Activated naive CD4-positive, alpha-beta T cell treated with anti-CD3 and anti-CD28 coated beads for 36 hours (primary cell): ENCODE data around the gene RAB33B. TPM values are rescaled to one million over a fixed set of nuclear protein-coding genes. Genes with fewer than 3 reads are reported as not detected.

ENCODE experiments used
- CTCF ChIA-PET: fragments of 350-600 bp; sonication (Branson Sonifier 250); formaldehyde crosslinking; loops from one replicate; lab custom pipeline; 2021; ENCODE audit warnings: antibody characterized with exemption; lab: Charles Lee
- DNase-seq: peaks from one replicate; pipeline ENCODE4 v3.0.0-alpha.2; 2020
- H3K27ac Mint-ChIP-seq: one replicate; pipeline ENCODE4 v1.8.0; 2021; ENCODE audit warnings: mild to moderate bottlenecking, mixed read lengths
- H3K27me3 Mint-ChIP-seq: one replicate; pipeline ENCODE4 v1.8.0; 2021; ENCODE audit warnings: low read depth, mixed read lengths
- H3K36me3 Mint-ChIP-seq: one replicate; pipeline ENCODE4 v1.8.0; 2021; ENCODE audit warnings: low read depth, mixed read lengths
- H3K4me1 Mint-ChIP-seq: one replicate; pipeline ENCODE4 v1.8.0; 2021; ENCODE audit warnings: low read depth, mixed read lengths
- H3K4me3 Mint-ChIP-seq: one replicate; pipeline ENCODE4 v1.8.0; 2021; ENCODE audit warnings: mild to moderate bottlenecking, moderate library complexity, mixed read lengths
- H3K9me3 Mint-ChIP-seq: one replicate; pipeline ENCODE4 v1.8.0; 2021; ENCODE audit warnings: mixed read lengths
- intact Hi-C: fragments of 100-400 bp; cut with micrococcal nuclease; formaldehyde crosslinking; loops from one replicate; pipeline ENCODE4 v1.15.1; 2023
- total RNA-seq, 2 experiments: library from RNA; stranded (reverse); gene quantifications; one replicate each; pipeline ENCODE4 v1.2.3, GENCODE V29; 2021

Gene RAB33B
- total RNA-seq, 2 experiments from 2014 or later, result 8.0 TPM

DNA sequence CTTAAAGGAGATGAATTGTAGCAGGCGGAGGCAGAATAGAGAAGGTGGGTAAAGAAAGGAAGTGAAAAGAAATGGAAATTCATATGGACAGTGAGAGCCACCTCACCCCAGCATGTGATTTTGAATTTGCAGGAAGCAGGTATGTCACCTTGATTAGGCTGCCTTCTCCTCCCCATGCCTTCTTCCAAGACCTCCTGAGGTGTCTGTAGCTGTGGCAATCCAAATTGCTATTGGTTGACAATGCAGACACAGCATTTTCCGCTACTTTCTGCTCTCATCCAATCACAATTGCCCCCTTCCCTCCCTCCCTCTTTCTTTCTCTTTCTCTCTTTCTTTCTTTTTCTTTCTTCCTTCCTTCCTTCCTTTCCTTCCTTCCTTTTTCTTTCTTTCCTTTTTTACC lies 38.5 kb downstream of the RAB33B start:
- H3K27me3 Mint-ChIP-seq, result no peaks in the 10 kb centered on the region
- no peaks in the 10 kb centered on the region for H3K4me1 Mint-ChIP-seq
- no peaks in the 10 kb centered on the region for H3K9me3 Mint-ChIP-seq
- H3K4me3 Mint-ChIP-seq, result no peak overlapping the region
- no peaks in the 10 kb centered on the region for H3K36me3 Mint-ChIP-seq
- no peak overlapping the region for H3K27ac Mint-ChIP-seq
- CTCF ChIA-PET, result no interaction called here
- intact Hi-C loops, result no loop called here
- no peak for DNase-seq

DNA sequence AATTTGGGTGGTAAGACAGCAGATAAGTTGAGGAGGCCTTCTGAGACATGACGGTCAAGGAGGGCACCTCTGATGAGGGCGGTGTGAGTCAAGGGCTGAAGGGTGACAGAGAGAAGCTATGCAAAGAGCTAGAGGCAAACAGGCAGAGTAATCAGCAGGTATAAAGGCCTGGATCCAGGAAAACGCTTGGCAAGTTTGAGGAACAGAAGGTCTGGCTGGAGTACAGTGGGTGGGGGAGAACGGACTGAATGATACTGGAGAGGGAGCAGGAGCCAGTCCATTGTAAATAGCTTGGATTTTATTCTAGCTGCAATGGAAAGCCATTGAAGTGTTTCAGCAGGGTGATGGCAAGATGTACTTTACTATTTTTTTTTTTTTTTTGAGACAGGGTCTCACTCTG lies 39.3 kb downstream of the RAB33B start:
- CTCF ChIA-PET, result interaction anchor here (1.2 kb wide), 1 partner anchor 11 kb away, joined by 3 read pairs; no protein-coding TSS in a partner anchor
- Mint-ChIP-seq H3K4me1 (no peaks in the 10 kb centered on the region), H3K4me3 (no peak overlapping the region), H3K9me3 (no peaks in the 10 kb centered on the region), H3K27me3 (no peaks in the 10 kb centered on the region), H3K27ac (no peak overlapping the region), H3K36me3 (no peaks in the 10 kb centered on the region)
- intact Hi-C loops, result no loop called here
- DNase-seq, result no peak

DNA sequence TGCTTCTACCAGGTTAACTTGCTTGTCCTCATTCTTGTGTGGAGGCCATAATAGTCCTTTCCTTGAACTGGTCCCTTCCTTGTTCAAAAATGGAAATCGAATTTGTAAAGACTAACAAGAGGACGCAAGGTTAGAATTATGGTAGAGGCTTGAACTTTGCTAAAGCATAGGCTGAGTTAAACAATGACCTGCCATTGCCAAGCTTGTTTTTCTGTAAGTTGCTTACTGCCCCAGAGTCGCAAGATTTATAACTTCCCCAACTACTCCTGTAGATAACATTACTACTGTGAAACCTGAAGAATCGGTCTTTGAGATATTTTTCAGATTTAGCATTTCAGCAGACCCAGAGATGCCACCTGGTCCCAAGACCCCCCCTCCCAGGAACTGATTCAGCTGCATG lies 45.3 kb downstream of the RAB33B start:
- H3K9me3 Mint-ChIP-seq, result peaks cover 1% of the 10 kb centered on the region
- CTCF ChIA-PET, result interaction anchor here (1.6 kb wide), 1 partner anchor 30 kb away, joined by 3 read pairs; no protein-coding TSS in a partner anchor
- H3K4me1 Mint-ChIP-seq, result no peaks in the 10 kb centered on the region
- H3K27ac Mint-ChIP-seq, result no peak overlapping the region
- no peaks in the 10 kb centered on the region for H3K36me3 Mint-ChIP-seq
- DNase-seq, result no peak
- no peak overlapping the region for H3K4me3 Mint-ChIP-seq
- intact Hi-C loops, result no loop called here
- peaks cover 2% of the 10 kb centered on the region for H3K27me3 Mint-ChIP-seq

DNA sequence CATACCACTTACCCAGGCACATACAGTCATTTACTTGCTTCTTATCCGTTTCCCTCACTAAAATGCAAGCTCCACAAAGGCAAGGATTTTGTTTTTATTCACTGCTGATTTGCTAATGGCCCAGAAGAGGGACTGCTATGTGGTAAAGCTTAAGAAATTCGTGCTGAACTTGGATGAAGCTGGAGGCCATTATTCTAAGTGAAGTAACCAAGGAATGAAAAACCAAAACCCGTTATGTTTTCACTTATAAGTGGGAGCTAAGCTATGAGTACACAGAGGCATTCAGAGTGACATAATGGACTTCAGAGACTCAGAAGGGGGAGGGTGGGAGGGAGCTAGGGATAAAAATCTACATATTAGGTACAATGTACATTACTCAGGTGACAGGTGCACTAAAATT lies 47.2 kb downstream of the RAB33B start:
- peaks cover 1% of the 10 kb centered on the region for H3K9me3 Mint-ChIP-seq
- DNase-seq, result no peak
- no peaks in the 10 kb centered on the region for H3K4me1 Mint-ChIP-seq
- no peak overlapping the region for H3K27ac Mint-ChIP-seq
- H3K4me3 Mint-ChIP-seq, result no peak overlapping the region
- CTCF ChIA-PET, result interaction anchor here (0.5 to 0.6 kb wide), 2 partner anchors 39 to 107 kb away, joined by 3 to 4 read pairs; no protein-coding TSS in a partner anchor
- peaks cover 3% of the 10 kb centered on the region for H3K36me3 Mint-ChIP-seq
- H3K27me3 Mint-ChIP-seq, result peaks cover 2% of the 10 kb centered on the region
- intact Hi-C loops, result no loop called here

DNA sequence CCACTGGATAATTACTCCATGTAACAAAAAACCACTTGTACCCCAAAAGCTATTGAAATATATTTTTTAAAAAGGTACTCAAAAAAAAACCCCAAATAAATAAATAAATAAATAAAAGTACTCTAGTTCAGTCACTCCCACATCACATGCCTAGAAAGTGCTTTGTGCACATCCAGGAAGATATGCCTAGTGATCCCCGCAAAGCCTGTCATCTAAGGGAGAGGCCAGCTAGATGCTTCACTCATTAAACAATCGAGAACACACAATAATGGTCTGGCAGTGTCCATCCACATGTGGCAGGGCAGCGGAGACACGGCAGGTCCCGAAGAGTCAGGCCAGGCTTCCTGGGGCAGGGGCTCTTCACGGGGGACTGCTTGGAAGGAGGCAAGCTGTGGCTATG lies 47.6 kb downstream of the RAB33B start:
- Mint-ChIP-seq H3K27ac (no peak overlapping the region), H3K9me3 (peaks cover 1% of the 10 kb centered on the region), H3K27me3 (peaks cover 2% of the 10 kb centered on the region), H3K4me1 (no peaks in the 10 kb centered on the region), H3K36me3 (peaks cover 4% of the 10 kb centered on the region), H3K4me3 (no peak overlapping the region)
- intact Hi-C loops, result no loop called here
- DNase-seq, result no peak
- CTCF ChIA-PET, result no interaction called here

DNA sequence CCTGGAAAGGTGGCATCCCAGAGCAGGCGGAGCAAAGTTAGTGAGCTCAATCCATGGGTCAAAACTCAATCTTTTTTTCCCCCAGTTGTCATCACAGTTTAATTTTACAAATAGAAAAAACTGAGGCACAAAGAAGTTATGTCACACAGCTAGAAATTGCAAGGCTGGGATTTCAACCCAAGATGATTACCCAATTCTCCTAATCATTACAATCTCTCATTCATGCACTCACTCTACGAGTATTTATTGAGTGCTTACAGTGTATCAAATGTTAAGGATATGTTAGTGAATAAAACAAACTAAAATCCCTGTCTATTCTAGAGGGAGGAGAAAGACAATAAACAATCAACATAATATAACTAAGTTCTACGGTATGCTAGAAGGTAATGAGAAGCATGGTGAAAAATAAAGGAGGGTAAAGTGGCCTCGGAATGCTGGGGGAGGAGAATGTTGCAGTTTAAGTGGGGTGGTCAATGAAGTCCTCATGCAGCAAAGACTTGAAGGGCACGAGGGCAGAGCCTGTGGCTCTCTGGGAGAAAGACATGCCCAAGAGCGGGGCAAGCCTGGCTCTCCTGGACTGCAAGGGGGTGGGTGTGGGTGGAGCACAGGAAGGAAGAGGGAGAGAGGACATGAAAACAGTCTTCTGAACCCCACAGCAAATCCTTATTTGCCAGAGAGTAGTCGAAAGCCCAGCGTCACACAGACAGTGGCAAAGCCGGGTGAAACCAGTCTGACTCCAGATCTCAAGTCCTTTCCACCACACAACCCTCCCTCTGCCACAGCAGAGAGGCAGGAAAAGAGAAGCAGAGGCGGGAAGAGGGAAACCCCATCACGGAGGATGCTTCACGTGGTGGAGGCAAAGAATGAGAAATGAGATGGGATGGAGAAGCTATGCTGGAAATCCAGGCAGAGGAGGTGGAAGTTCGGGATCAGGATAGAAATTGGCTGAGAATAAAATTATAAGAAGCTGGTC lies 48.3 kb downstream of the RAB33B start:
- peaks cover 10% of the 10 kb centered on the region for H3K36me3 Mint-ChIP-seq
- peaks cover 2% of the 10 kb centered on the region for H3K27me3 Mint-ChIP-seq
- DNase-seq, result no peak
- peaks cover 1% of the 10 kb centered on the region for H3K9me3 Mint-ChIP-seq
- CTCF ChIA-PET, result interaction anchor here (0.5 kb wide), 1 partner anchor 33 kb away, joined by 4 read pairs; no protein-coding TSS in a partner anchor
- H3K4me3 Mint-ChIP-seq, result no peak overlapping the region
- no peaks in the 10 kb centered on the region for H3K4me1 Mint-ChIP-seq
- intact Hi-C loops, result no loop called here
- H3K27ac Mint-ChIP-seq, result no peak overlapping the region

DNA sequence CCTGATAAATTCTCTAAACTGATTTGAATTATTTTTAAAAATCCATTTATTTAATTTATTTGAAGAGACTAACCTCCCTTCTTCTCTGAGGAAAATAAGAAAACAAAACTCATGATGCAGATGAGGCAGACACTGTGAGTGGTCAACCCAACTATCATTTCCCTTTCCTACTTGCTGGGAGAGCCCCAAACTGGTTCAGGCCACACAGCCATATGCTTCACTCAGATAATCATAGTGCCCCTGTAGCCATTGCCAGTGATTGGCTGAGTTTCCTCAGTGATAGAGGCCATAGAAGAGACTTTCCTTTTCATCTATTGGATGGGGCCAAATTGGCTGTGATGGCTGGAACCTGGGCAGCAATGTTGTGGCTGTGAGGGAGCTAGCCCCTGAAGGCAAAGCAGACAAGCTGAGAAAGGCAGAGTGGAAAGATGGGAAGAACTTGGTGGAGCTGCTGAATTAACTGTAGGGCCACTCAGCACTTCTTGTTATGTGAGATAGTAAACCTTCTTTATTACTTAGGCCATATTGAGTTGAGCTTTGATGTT lies 49.8 kb downstream of the RAB33B start:
- H3K27me3 Mint-ChIP-seq, result peaks cover 2% of the 10 kb centered on the region
- CTCF ChIA-PET, result interaction anchor here (0.6 kb wide), 1 partner anchor 245 kb away, joined by 3 read pairs; no protein-coding TSS in a partner anchor
- intact Hi-C loops, result no loop called here
- no peak for DNase-seq
- H3K36me3 Mint-ChIP-seq, result peaks cover 11% of the 10 kb centered on the region
- H3K4me1 Mint-ChIP-seq, result no peaks in the 10 kb centered on the region
- peaks cover 1% of the 10 kb centered on the region for H3K9me3 Mint-ChIP-seq
- no peak overlapping the region for H3K4me3 Mint-ChIP-seq
- no peak overlapping the region for H3K27ac Mint-ChIP-seq

- Mint-ChIP-seq H3K4me3 (no peak overlapping the region), H3K27ac (no peak overlapping the region), H3K4me1 (no peaks in the 10 kb centered on the region), H3K27me3 (peaks cover 2% of the 10 kb centered on the region), H3K9me3 (peaks cover 1% of the 10 kb centered on the region), H3K36me3 (peaks cover 23% of the 10 kb centered on the region)
- intact Hi-C loops, result no loop called here
- CTCF ChIA-PET, result no interaction called here
- no peak for DNase-seq
Measured at GRCh38 chr4:139506774-139507173, 52.9 kb downstream of the RAB33B start.

DNA sequence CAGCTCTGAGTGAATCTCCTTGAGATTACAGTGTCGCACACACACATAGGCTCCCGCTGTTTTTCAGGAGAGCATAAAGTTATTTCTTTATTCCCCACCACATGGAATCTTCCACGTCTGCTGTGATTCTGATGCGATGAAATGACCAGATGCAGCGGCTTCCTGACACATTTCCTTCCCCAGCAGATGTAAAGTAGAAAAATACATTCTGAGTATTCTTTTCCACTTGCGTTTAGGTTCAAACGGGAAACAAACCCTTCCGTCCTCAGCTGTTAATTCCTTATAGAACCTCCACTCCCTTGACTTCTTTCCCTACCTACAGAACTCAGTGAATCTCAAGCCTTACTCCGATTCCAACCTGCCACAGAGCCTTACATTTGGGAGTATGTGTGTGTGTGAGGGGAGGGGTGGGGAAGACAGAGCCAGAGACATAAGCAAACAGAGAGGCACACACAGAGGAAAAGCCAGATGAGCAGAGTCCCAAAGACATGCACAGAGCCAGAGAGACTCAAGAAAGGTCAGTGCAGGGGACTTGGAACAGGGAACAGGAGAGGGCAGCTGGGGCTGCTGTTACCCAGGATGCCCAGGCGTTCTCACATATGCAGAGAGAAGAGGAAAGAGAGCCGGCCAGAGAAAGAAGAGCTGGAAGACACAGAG lies 54.8 kb downstream of the RAB33B start:
- DNase-seq, result no peak
- CTCF ChIA-PET, result no interaction called here
- Mint-ChIP-seq H3K27ac (no peak overlapping the region), H3K27me3 (no peaks in the 10 kb centered on the region), H3K4me1 (no peaks in the 10 kb centered on the region), H3K9me3 (peaks cover 1% of the 10 kb centered on the region), H3K4me3 (no peak overlapping the region), H3K36me3 (peaks cover 28% of the 10 kb centered on the region)
- intact Hi-C loops, result loop anchor here (1.0 kb wide), 1 partner anchor 92 kb away; no protein-coding TSS in a partner anchor

GRCh38 chr4:139509727-139510410 lies 55.9 kb downstream of the RAB33B start:
- peaks cover 31% of the 10 kb centered on the region for H3K36me3 Mint-ChIP-seq

GRCh38 chr4:139511320-139511719 lies 57.4 kb downstream of the RAB33B start:
- Mint-ChIP-seq H3K36me3 (peaks cover 40% of the 10 kb centered on the region), H3K4me1 (no peaks in the 10 kb centered on the region), H3K27ac (no peak overlapping the region), H3K4me3 (no peak overlapping the region), H3K9me3 (no peaks in the 10 kb centered on the region), H3K27me3 (no peaks in the 10 kb centered on the region)
- intact Hi-C loops, result no loop called here
- CTCF ChIA-PET, result no interaction called here
- no peak for DNase-seq

More at GRCh38 chr4:139509727-139510410, 55.9 kb downstream of the RAB33B start:
- peak; percentile 16 for DNase-seq
- Mint-ChIP-seq H3K27ac (no peak overlapping the region), H3K27me3 (no peaks in the 10 kb centered on the region), H3K4me3 (no peak overlapping the region), H3K4me1 (no peaks in the 10 kb centered on the region), H3K9me3 (no peaks in the 10 kb centered on the region)
- intact Hi-C loops, result loop anchor here (1.0 kb wide), 1 partner anchor 94 kb away; no protein-coding TSS in a partner anchor
- CTCF ChIA-PET, result interaction anchor here (0.7 to 0.9 kb wide), 2 partner anchors 143 to 479 kb away, joined by 3 read pairs; no protein-coding TSS in a partner anchor
